H9 (cell line): ENCODE data around the gene BIN1. TPM values are rescaled to one million over a fixed set of nuclear protein-coding genes. Genes with fewer than 3 reads are reported as not detected.

Source experiments
- DNase-seq: peaks from one replicate; pipeline ENCODE4 v3.0.0-alpha.2; 2017
- H2AFZ ChIP-seq: one replicate; pipeline ENCODE4 v1.6.1; 2013; ENCODE audit warnings: mild to moderate bottlenecking, low read length, control low read depth, moderate library complexity
- H2AK5ac ChIP-seq: 2 replicates; pipeline ENCODE4 v1.6.1; 2013; ENCODE audit warnings: low read length, control low read depth, mixed read lengths; ENCODE audit not compliant: insufficient read length
- H2BK120ac ChIP-seq: one replicate; pipeline ENCODE4 v1.6.1; 2013; ENCODE audit warnings: low read depth, mild to moderate bottlenecking, low read length, control low read depth, inconsistent platforms; ENCODE audit not compliant: poor library complexity, severe bottlenecking
- H2BK12ac ChIP-seq: 2 replicates; pipeline ENCODE4 v1.6.1; 2013; ENCODE audit warnings: low read length, control low read depth, mixed read lengths, low read depth; ENCODE audit not compliant: insufficient read length
- H2BK15ac ChIP-seq: 2 replicates; pipeline ENCODE4 v1.6.1; 2013; ENCODE audit warnings: low read depth, low read length, control low read depth
- H2BK20ac ChIP-seq: one replicate; pipeline ENCODE4 v1.6.1; 2013; ENCODE audit warnings: low read depth, mild to moderate bottlenecking, low read length, control low read depth, inconsistent platforms; ENCODE audit not compliant: poor library complexity, severe bottlenecking
- H2BK5ac ChIP-seq: 2 replicates; pipeline ENCODE4 v1.6.1; 2013; ENCODE audit warnings: low read length, control low read depth, mixed read lengths; ENCODE audit not compliant: insufficient read length
- H3K14ac ChIP-seq: 2 replicates; pipeline ENCODE4 v1.6.1; 2013; ENCODE audit warnings: low read length, control low read depth; ENCODE audit not compliant: insufficient read depth
- H3K18ac ChIP-seq: 2 replicates; pipeline ENCODE4 v1.6.1; 2013; ENCODE audit warnings: low read depth, mild to moderate bottlenecking, mixed read lengths, low read length, control low read depth; ENCODE audit not compliant: insufficient read length
- H3K23ac ChIP-seq: 2 replicates; pipeline ENCODE4 v1.6.1; 2013; ENCODE audit warnings: low read length, control low read depth, mixed read lengths, low read depth; ENCODE audit not compliant: insufficient read length
- H3K23me2 ChIP-seq: 2 replicates; pipeline ENCODE4 v1.6.1; 2013; ENCODE audit warnings: low read depth, mild to moderate bottlenecking, mixed read lengths, low read length, control low read depth; ENCODE audit not compliant: insufficient read length, poor library complexity, severe bottlenecking
- H3K27ac ChIP-seq: 2 replicates; pipeline ENCODE4 v1.5.1; 2013; ENCODE audit warnings: low read length, control low read depth, mixed read lengths, low read depth; ENCODE audit not compliant: insufficient read length
- H3K27me3 ChIP-seq: 2 replicates; pipeline ENCODE4 v1.6.1; 2013; ENCODE audit warnings: low read length, control low read depth, inconsistent platforms; ENCODE audit not compliant: insufficient read depth
- H3K4ac ChIP-seq: 2 replicates; pipeline ENCODE4 v1.6.1; 2013; ENCODE audit warnings: low read depth, mild to moderate bottlenecking, control low read depth, inconsistent platforms, low read length, moderate library complexity
- H3K4me1 ChIP-seq: 2 replicates; pipeline ENCODE4 v1.6.1; 2013; ENCODE audit warnings: low read length, control low read depth, inconsistent platforms; ENCODE audit not compliant: insufficient read depth
- H3K4me2 ChIP-seq: 2 replicates; pipeline ENCODE4 v1.6.1; 2013; ENCODE audit warnings: low read length, control low read depth, mixed read lengths; ENCODE audit not compliant: insufficient read length, insufficient read depth
- H3K56ac ChIP-seq: 2 replicates; pipeline ENCODE4 v1.6.1; 2013; ENCODE audit warnings: low read depth, mild to moderate bottlenecking, mixed read lengths, low read length, control low read depth; ENCODE audit not compliant: insufficient read length
- H3K79me1 ChIP-seq: 2 replicates; pipeline ENCODE4 v1.6.1; 2013; ENCODE audit warnings: low read depth, mild to moderate bottlenecking, moderate library complexity, low read length, control low read depth, inconsistent platforms; ENCODE audit not compliant: insufficient read depth, poor library complexity, severe bottlenecking
- H3K79me2 ChIP-seq: 2 replicates; pipeline ENCODE4 v1.6.1; 2013; ENCODE audit warnings: low read length, control low read depth, inconsistent platforms; ENCODE audit not compliant: insufficient read depth
- H3K9ac ChIP-seq: 2 replicates; pipeline ENCODE4 v1.6.1; 2013; ENCODE audit warnings: low read length, control low read depth, mixed read lengths; ENCODE audit not compliant: insufficient read length; ENCODE audit errors: extremely low read depth
- H3K9me3 ChIP-seq: one replicate; pipeline ENCODE4 v1.6.1; 2013; ENCODE audit warnings: low read depth, low read length, inconsistent platforms; ENCODE audit not compliant: control insufficient read depth
- H3T11ph ChIP-seq: one replicate; pipeline ENCODE4 v1.6.1; 2013; ENCODE audit warnings: mild to moderate bottlenecking, low read length, control low read depth, inconsistent platforms
- H4K20me1 ChIP-seq: one replicate; pipeline ENCODE4 v1.6.1; 2013; ENCODE audit not compliant: control insufficient read depth, insufficient read length, insufficient read depth
- H4K5ac ChIP-seq: 2 replicates; pipeline ENCODE4 v1.6.1; 2013; ENCODE audit warnings: low read depth, mild to moderate bottlenecking, mixed read lengths, low read length, control low read depth; ENCODE audit not compliant: insufficient read length
- H4K8ac ChIP-seq: replicated peaks from 2 replicates; pipeline ENCODE4 v1.6.1; 2013; ENCODE audit warnings: low read length, control low read depth, mixed read lengths, low read depth; ENCODE audit not compliant: insufficient read length
- H4K91ac ChIP-seq: 2 replicates; pipeline ENCODE4 v1.6.1; 2013; ENCODE audit warnings: low read depth, mild to moderate bottlenecking, moderate library complexity, mixed read lengths, low read length, control low read depth; ENCODE audit not compliant: insufficient read length
- H3K27ac Mint-ChIP-seq, 3 experiments: 2 replicates in 2 of 3; 3 replicates in 1 of 3; pipeline ENCODE4 v1.8.0; 2020 to 2021; ENCODE audit warnings: mixed read lengths in 3 of 3, mild to moderate bottlenecking in 1 of 3, moderate library complexity in 1 of 3
- H3K27me3 Mint-ChIP-seq: 2 replicates; pipeline ENCODE4 v1.8.0; 2021; ENCODE audit warnings: low read depth, mild to moderate bottlenecking, moderate library complexity, mixed read lengths
- H3K36me3 Mint-ChIP-seq, 3 experiments: 2 replicates in 2 of 3; 3 replicates in 1 of 3; pipeline ENCODE4 v1.8.0; 2020 to 2021; ENCODE audit warnings: low read depth in 3 of 3, mixed read lengths in 3 of 3; ENCODE audit not compliant: insufficient read depth in 1 of 3
- H3K4me1 Mint-ChIP-seq, 2 experiments: 2 replicates each; pipeline ENCODE4 v1.8.0; 2020; ENCODE audit warnings: mixed read lengths in 2 of 2
- H3K4me3 Mint-ChIP-seq, 2 experiments: 2 replicates in 1 of 2; 3 replicates in 1 of 2; pipeline ENCODE4 v1.8.0; 2020 to 2021; ENCODE audit warnings: mild to moderate bottlenecking in 2 of 2, mixed read lengths in 2 of 2, moderate library complexity in 1 of 2
- H3K9me3 Mint-ChIP-seq, 2 experiments: 2 replicates in 1 of 2; 3 replicates in 1 of 2; pipeline ENCODE4 v1.8.0; 2020; ENCODE audit warnings: mild to moderate bottlenecking in 2 of 2, mixed read lengths in 2 of 2, moderate library complexity in 1 of 2
- CTCF ChIP-seq: fragments of 200-600 bp; sonication (generic); conservative IDR thresholded peaks from 3 replicates; pipeline ENCODE4 v1.8.0; 2021; ENCODE audit warnings: antibody characterized with exemption, mild to moderate bottlenecking
- WGBS: extraction: QIAGEN DNeasy Blood & Tissue Kit; methylation state at CpG from one replicate; pipeline ENCODE4 v1.1.7; 2013; ENCODE audit warnings: missing lambda C conversion rate, low lambda C conversion rate, mixed read lengths; ENCODE audit not compliant: insufficient read length; ENCODE audit errors: extremely low coverage; 5-methylcytosine and 5-hydroxymethylcytosine counted together
- total RNA-seq: library from RNA; stranded (reverse); gene quantifications from 2 replicates; pipeline ENCODE4 v1.2.1, GENCODE V29; 2021

BIN1 gene
- total RNA-seq, 1 experiment from 2014 or later: 32.0 TPM

GRCh38 chr2:127080226-127080937, 26.6 kb downstream of the BIN1 start:
- Histone ChIP-seq H2BK5ac (no peak overlapping the region), H4K20me1 (peaks cover 3% of the 10 kb centered on the region), H2BK12ac (no peak overlapping the region), H3K27ac (no peak overlapping the region), H2BK15ac (no peak overlapping the region), H4K91ac (no peak overlapping the region), H3T11ph (no peak overlapping the region), H2AK5ac (no peak overlapping the region), H3K23ac (no peak overlapping the region), H3K14ac (no peak overlapping the region; the same call in 1 of the 2 replicates), H3K18ac (no peak overlapping the region), H3K9ac (no peak overlapping the region), H3K79me2 (no peaks in the 10 kb centered on the region; the same call in 1 of the 2 replicates), H3K4me1 (no peaks in the 10 kb centered on the region), H4K8ac (no peak overlapping the region), H3K27me3 (no peaks in the 10 kb centered on the region), H2AFZ (no peak overlapping the region), H3K56ac (no peak overlapping the region), H3K4ac (no peak overlapping the region), H3K23me2 (no peaks in the 10 kb centered on the region), H2BK120ac (no peak overlapping the region), H4K5ac (no peak overlapping the region), H3K9me3 (no peaks in the 10 kb centered on the region), H2BK20ac (no peak overlapping the region), H3K4me2 (no peak overlapping the region), H3K79me1 (no peaks in the 10 kb centered on the region)
- no peaks in the 10 kb centered on the region; a peak in 1 of 5 replicates for H3K9me3 Mint-ChIP-seq
- H3K4me1 Mint-ChIP-seq: peaks cover 30 to 52% of the 10 kb centered on the region in 2 experiments
- no peak for DNase-seq
- no peak for TF ChIP-seq CTCF
- peaks cover 0 to 3% (median 0%) of the 10 kb centered on the region in 3 experiments; a peak in 2 of 7 replicates for H3K36me3 Mint-ChIP-seq
- no peaks in the 10 kb centered on the region for H3K27me3 Mint-ChIP-seq
- peak overlapping the region in 2 of 3 experiments; percentile 31 to 39; a peak in 2 of 7 replicates for H3K27ac Mint-ChIP-seq
- no peak overlapping the region for H3K4me3 Mint-ChIP-seq
- WGBS: no CpG with 5 or more reads among the region's 14 CpGs
